Liver (tissue), 9 donors: ENCODE measurements around the gene TANC1. TPM values are rescaled to one million over a fixed set of nuclear protein-coding genes. Genes with fewer than 3 reads are reported as not detected.

Source experiments
- DNase-seq: peaks from one replicate; pipeline ENCODE4 v3.0.0-alpha.2; 2017; ENCODE audit warnings: low spot score
- H3K27ac ChIP-seq, 2 donors: one replicate each; pipeline ENCODE4 v1.7.0; 2013; ENCODE audit warnings: inconsistent platforms in 2 of 2, low read length in 2 of 2, control low read depth in 1 of 2, low read depth in 1 of 2, mild to moderate bottlenecking in 1 of 2
- H3K27me3 ChIP-seq, 4 donors: one replicate each; pipeline versions ENCODE4 v1.6.1 to v1.7.0; 2013; ENCODE audit warnings: low read length in 3 of 4, inconsistent platforms in 1 of 4, mild to moderate bottlenecking in 1 of 4, moderate library complexity in 1 of 4; ENCODE audit not compliant: control insufficient read depth in 4 of 4, insufficient read depth in 4 of 4
- H3K36me3 ChIP-seq, 4 donors: one replicate each; pipeline versions ENCODE4 v1.6.1 to v1.7.0; 2013; ENCODE audit warnings: low read length in 3 of 4, mild to moderate bottlenecking in 3 of 4, low read depth in 1 of 4, moderate library complexity in 1 of 4; ENCODE audit not compliant: control insufficient read depth in 4 of 4, insufficient read depth in 3 of 4
- H3K4me1 ChIP-seq, 4 donors: one replicate each; pipeline versions ENCODE4 v1.6.1 to v1.7.0; 2013; ENCODE audit warnings: low read length in 3 of 4, mild to moderate bottlenecking in 3 of 4, moderate library complexity in 1 of 4; ENCODE audit not compliant: control insufficient read depth in 4 of 4, insufficient read depth in 4 of 4
- H3K4me3 ChIP-seq, 3 donors: one replicate each; pipeline versions ENCODE4 v1.6.1 to v1.7.0; 2013; ENCODE audit warnings: low read length in 3 of 3, control low read depth in 1 of 3, low read depth in 1 of 3, mild to moderate bottlenecking in 1 of 3
- H3K9ac ChIP-seq, 2 donors: one replicate each; pipeline ENCODE4 v1.7.0; 2013; ENCODE audit warnings: low read length in 2 of 2, mild to moderate bottlenecking in 2 of 2, moderate library complexity in 2 of 2, control low read depth in 1 of 2, low read depth in 1 of 2
- H3K9me3 ChIP-seq, 4 donors: one replicate each; pipeline versions ENCODE4 v1.6.1 to v1.7.0; 2013; ENCODE audit warnings: low read length in 3 of 4; ENCODE audit not compliant: control insufficient read depth in 4 of 4
- FOXA2 ChIP-seq: IDR thresholded peaks from 2 replicates; pipeline ENCODE4 v1.6.1; 2016; ENCODE audit warnings: antibody characterized with exemption
- HNF4G ChIP-seq: IDR thresholded peaks from 2 replicates; pipeline ENCODE4 v1.6.1; 2016; ENCODE audit warnings: antibody characterized with exemption
- NR2F2 ChIP-seq: IDR thresholded peaks from 2 replicates; pipeline ENCODE4 v1.6.1; 2016; ENCODE audit warnings: antibody characterized with exemption
- RAD21 ChIP-seq, 2 donors: IDR thresholded peaks; 2 replicates each; pipeline ENCODE4 v1.6.1; 2016; ENCODE audit warnings: antibody characterized with exemption in 2 of 2, mild to moderate bottlenecking in 2 of 2
- RXRA ChIP-seq, 2 donors: IDR thresholded peaks; 2 replicates each; pipeline ENCODE4 v1.6.1; 2017 to 2018; ENCODE audit warnings: antibody characterized with exemption in 2 of 2, mild to moderate bottlenecking in 1 of 2
- SP1 ChIP-seq: IDR thresholded peaks from 2 replicates; pipeline ENCODE4 v1.6.1; 2018; ENCODE audit warnings: antibody characterized with exemption, mild to moderate bottlenecking
- TAF1 ChIP-seq: conservative IDR thresholded peaks from 2 replicates; pipeline ENCODE4 v1.6.1; 2016; ENCODE audit warnings: antibody characterized with exemption, mild to moderate bottlenecking
- WGBS: extraction: QIAGEN DNeasy Blood & Tissue Kit; methylation state at CpG from one replicate; pipeline ENCODE4 v1.1.7; 2013; 5-methylcytosine and 5-hydroxymethylcytosine counted together
- polyA plus RNA-seq, 2 donors: library from polyadenylated mRNA; stranded (reverse) in 1 of 2; unstranded in 1 of 2; fragments of 200-250 nt in 1 of 2; fragments of >200 nt in 1 of 2; fragmentation: Nextera tagmentation in 1 of 2; extraction: Ambion mirVana in 1 of 2; gene quantifications; one replicate each; pipeline versions ENCODE4 v1.2.1 to v1.2.3, GENCODE V29; 2013 to 2015
- total RNA-seq, 2 donors: library from RNA; depleted of rRNA; stranded (reverse); fragments of >200 nt; gene quantifications; one replicate each; pipeline ENCODE4 v1.2.3, GENCODE V29; 2014
- TF ChIP-seq, protein P1 (sequence below): IDR thresholded peaks from 2 replicates; pipeline ENCODE4 v1.6.1; 2016; ENCODE audit warnings: antibody characterized with exemption, mild to moderate bottlenecking
- TF ChIP-seq, protein P2 (sequence below): fragments of 150-350 bp; IDR thresholded peaks from 2 replicates; pipeline ENCODE4 v1.5.1; 2017; ENCODE audit warnings: improper control_type of control experiment, low read depth, low read length; ENCODE audit not compliant: missing input control
- donor health status: healthy.
- donor health status: healthy.
- donor health status: healthy.
- donor health status: healthy.
- donor health status: healthy.

The TANC1 gene
- total and polyA plus RNA-seq, 4 donors: 3.7 to 17.7 (median 5.2) TPM

DNA sequence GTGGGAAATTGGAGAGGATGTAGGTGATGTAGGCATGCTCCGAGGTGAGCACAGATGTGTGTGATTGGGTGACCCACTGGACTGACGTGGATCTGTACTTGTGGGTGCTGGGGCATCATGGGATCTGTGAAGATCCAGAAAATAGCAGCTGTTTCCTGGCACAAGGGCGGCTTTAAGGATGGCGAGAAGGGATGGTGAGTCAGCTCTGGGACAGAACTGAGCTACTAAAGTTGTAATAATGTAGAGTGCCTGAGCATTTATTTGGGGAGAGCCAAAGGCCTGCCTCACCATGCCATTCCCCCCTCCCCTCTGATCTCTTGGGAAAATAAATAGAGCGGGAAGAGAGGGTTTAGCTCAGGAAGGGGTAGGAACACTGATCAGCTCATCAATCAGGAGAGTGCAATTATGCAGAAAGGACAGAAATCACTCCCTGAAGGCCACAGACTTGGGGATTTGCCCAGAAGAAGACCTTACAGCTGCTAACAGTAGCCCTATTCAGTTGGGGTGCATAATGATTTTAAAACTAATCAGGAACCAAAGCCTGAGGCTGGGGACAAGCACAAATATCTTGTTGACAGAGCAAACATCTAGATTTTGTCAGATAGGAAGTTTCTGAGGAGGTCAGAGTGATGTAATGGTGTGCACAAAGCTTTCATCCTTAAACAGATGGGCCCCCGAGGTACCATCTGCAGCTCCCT is 30.3 kb downstream of the TANC1 start:
- DNase-seq: no peak
- no peak overlapping the region for H3K9ac ChIP-seq
- no peaks in the 10 kb centered on the region for H3K9me3 ChIP-seq
- H3K27ac ChIP-seq: peak overlapping the region in 1 of 2 donors; percentile 21
- WGBS: 75% methylated on average over 6 of the region's 6 CpGs
- H3K36me3 ChIP-seq: peaks cover 0 to 2% (median 0%) of the 10 kb centered on the region in 4 donors
- H3K4me3 ChIP-seq: no peak overlapping the region
- H3K4me1 ChIP-seq: peaks cover 0 to 20% (median 10%) of the 10 kb centered on the region in 4 donors
- H3K27me3 ChIP-seq: no peaks in the 10 kb centered on the region
- TF ChIP-seq, protein P1, sequence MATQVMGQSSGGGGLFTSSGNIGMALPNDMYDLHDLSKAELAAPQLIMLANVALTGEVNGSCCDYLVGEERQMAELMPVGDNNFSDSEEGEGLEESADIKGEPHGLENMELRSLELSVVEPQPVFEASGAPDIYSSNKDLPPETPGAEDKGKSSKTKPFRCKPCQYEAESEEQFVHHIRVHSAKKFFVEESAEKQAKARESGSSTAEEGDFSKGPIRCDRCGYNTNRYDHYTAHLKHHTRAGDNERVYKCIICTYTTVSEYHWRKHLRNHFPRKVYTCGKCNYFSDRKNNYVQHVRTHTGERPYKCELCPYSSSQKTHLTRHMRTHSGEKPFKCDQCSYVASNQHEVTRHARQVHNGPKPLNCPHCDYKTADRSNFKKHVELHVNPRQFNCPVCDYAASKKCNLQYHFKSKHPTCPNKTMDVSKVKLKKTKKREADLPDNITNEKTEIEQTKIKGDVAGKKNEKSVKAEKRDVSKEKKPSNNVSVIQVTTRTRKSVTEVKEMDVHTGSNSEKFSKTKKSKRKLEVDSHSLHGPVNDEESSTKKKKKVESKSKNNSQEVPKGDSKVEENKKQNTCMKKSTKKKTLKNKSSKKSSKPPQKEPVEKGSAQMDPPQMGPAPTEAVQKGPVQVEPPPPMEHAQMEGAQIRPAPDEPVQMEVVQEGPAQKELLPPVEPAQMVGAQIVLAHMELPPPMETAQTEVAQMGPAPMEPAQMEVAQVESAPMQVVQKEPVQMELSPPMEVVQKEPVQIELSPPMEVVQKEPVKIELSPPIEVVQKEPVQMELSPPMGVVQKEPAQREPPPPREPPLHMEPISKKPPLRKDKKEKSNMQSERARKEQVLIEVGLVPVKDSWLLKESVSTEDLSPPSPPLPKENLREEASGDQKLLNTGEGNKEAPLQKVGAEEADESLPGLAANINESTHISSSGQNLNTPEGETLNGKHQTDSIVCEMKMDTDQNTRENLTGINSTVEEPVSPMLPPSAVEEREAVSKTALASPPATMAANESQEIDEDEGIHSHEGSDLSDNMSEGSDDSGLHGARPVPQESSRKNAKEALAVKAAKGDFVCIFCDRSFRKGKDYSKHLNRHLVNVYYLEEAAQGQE: no peak
- TF ChIP-seq FOXA2: peak; percentile 7

DNA sequence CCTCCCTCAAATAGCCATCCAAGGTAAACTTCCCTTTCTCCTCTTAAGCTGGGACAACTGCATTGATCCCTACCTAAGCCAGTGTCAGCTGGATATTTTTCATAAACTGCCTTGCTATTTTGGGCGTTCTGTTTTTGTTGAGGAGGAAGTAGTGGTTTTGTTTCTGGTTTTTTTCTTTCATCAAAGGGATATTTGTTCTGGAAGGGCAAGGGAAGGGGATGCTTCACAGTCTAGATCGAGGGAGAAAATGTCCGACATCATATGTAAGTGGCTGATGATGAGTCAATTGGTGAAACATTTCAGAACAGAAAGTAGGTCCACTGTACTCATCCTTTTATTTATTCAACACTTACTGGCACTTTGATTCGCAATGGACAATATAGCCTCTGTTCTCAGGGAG is 31.0 kb downstream of the TANC1 start:
- H3K36me3 ChIP-seq: peaks cover 0 to 2% (median 0%) of the 10 kb centered on the region in 4 donors
- H3K27me3 ChIP-seq: no peaks in the 10 kb centered on the region
- H3K4me3 ChIP-seq: no peak overlapping the region
- TF ChIP-seq RXRA (IDR thresholded peaks at IDR 0.05): no peak
- TF ChIP-seq SP1: no peak
- TF ChIP-seq TAF1: no peak
- no peak for TF ChIP-seq HNF4G
- DNase-seq: no peak
- H3K4me1 ChIP-seq: peaks cover 0 to 20% (median 9%) of the 10 kb centered on the region in 4 donors
- H3K9ac ChIP-seq: no peak overlapping the region
- 73% methylated on average over 4 of the region's 4 CpGs for WGBS
- no peaks in the 10 kb centered on the region for H3K9me3 ChIP-seq
- H3K27ac ChIP-seq: no peak overlapping the region

DNA sequence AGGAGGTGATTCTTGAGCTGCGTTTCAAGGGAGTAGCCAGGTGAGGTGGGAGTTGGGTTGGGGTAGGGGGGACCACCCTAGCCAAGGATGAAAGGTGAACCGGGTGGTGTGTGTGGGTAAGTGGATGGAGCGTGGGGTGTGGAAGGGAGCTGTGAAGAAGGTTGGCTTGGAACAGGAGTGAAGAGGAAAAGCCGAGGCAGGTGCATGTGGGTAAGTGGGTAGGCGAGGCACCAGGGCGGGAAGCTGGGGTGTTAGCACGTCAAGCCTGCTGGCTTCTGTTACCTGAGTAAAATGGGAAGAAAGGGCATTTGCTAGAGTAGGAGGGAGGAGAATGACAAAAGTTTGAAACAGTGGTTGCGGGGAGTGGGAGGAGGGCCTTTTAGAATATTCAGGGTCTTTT is 31.6 kb downstream of the TANC1 start:
- TF ChIP-seq SP1: no peak
- TF ChIP-seq, protein P2, sequence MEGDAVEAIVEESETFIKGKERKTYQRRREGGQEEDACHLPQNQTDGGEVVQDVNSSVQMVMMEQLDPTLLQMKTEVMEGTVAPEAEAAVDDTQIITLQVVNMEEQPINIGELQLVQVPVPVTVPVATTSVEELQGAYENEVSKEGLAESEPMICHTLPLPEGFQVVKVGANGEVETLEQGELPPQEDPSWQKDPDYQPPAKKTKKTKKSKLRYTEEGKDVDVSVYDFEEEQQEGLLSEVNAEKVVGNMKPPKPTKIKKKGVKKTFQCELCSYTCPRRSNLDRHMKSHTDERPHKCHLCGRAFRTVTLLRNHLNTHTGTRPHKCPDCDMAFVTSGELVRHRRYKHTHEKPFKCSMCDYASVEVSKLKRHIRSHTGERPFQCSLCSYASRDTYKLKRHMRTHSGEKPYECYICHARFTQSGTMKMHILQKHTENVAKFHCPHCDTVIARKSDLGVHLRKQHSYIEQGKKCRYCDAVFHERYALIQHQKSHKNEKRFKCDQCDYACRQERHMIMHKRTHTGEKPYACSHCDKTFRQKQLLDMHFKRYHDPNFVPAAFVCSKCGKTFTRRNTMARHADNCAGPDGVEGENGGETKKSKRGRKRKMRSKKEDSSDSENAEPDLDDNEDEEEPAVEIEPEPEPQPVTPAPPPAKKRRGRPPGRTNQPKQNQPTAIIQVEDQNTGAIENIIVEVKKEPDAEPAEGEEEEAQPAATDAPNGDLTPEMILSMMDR: no peak
- TF ChIP-seq NR2F2: no peak
- TF ChIP-seq HNF4G: no peak
- no peak for TF ChIP-seq RAD21 (IDR thresholded peaks at IDR 0.05)
- Histone ChIP-seq H3K27ac (no peak overlapping the region), H3K4me1 (peaks cover 0 to 16% (median 5%) of the 10 kb centered on the region in 4 donors), H3K4me3 (no peak overlapping the region), H3K9ac (no peak overlapping the region), H3K9me3 (no peaks in the 10 kb centered on the region), H3K36me3 (peaks cover 0 to 2% (median 0%) of the 10 kb centered on the region in 4 donors), H3K27me3 (no peaks in the 10 kb centered on the region)
- no peak for DNase-seq
- 94% methylated on average over 8 of the region's 8 CpGs for WGBS
